ENCODE results near the gene CDC42SE1. TPM values are rescaled to one million over a fixed set of nuclear protein-coding genes. Genes with fewer than 3 reads are reported as not detected.

Gene CDC42SE1
- total RNA-seq, 1 experiment from 2014 or later = 60.8 TPM

GRCh38 chr1:151003180-151003579 is 56.2 kb downstream of the CDC42SE1 start:
- no peaks in the 10 kb centered on the region for H3K79me2 ChIP-seq (ENCODE audit: low read length)
- H3K36me3 ChIP-seq (ENCODE audit: low read depth, low read length) = no peaks in the 10 kb centered on the region
- no peaks in the 10 kb centered on the region for H3K9me2 ChIP-seq (replicated peaks; ENCODE audit: low read length)
- intact Hi-C loops (cut with micrococcal nuclease) = loop anchor here (10.0 kb wide), 1 partner anchor 378 kb away; the partner anchor contains the start of gene ENSA
- peaks cover 41% of the 10 kb centered on the region for H3K4me1 ChIP-seq (ENCODE audit: insufficient read depth, low read length)
- H3K9ac ChIP-seq (ENCODE audit: low read length) = no peak overlapping the region
- ChIA-PET POLR2A (ENCODE audit: unreplicated experiment) (no interaction called here), CTCF (no interaction called here)
- ATAC-seq (no peak), DNase-seq (no peak)
- H3K9me3 ChIP-seq (ENCODE audit: low read length) = no peaks in the 10 kb centered on the region
- peaks cover 6% of the 10 kb centered on the region for H3F3A ChIP-seq (ENCODE audit: low read length, unreplicated experiment)
- H4K20me1 ChIP-seq (ENCODE audit: low read length) = no peaks in the 10 kb centered on the region
- no peak overlapping the region for H2AFZ ChIP-seq (ENCODE audit: low read length)
- no TSS peak for BruUV-seq (replicated peaks)
- H3K4me3 ChIP-seq (ENCODE audit: low read length) = no peak overlapping the region
- H3K4me2 ChIP-seq (ENCODE audit: low read length) = no peak overlapping the region
- no peak for TF ChIP-seq EZH2 (IDR thresholded peaks at IDR 0.05; ENCODE audit: low read length, unreplicated experiment)
- no peak for TF ChIP-seq EZH2phosphoT487 (IDR thresholded peaks at IDR 0.05; ENCODE audit: borderline replicate concordance, low read length)
- no peak for TF ChIP-seq CTCF (conservative IDR thresholded peaks at IDR 0.05; ENCODE audit: low read depth, low read length)
- H3K27ac ChIP-seq (ENCODE audit: low read length) = no peak overlapping the region
- no peaks in the 10 kb centered on the region for H3K27me3 ChIP-seq (ENCODE audit: low read length)

- H3K9me3 ChIP-seq (ENCODE audit: low read length) = no peaks in the 10 kb centered on the region
- H3K4me2 ChIP-seq (ENCODE audit: low read length) = no peak overlapping the region
- POLR2A ChIA-PET (ENCODE audit: unreplicated experiment) = no interaction called here
- ATAC-seq (no peak), DNase-seq (no peak)
- no peaks in the 10 kb centered on the region for H3K9me2 ChIP-seq (replicated peaks; ENCODE audit: low read length)
- TF ChIP-seq EZH2 (IDR thresholded peaks at IDR 0.05; ENCODE audit: low read length, unreplicated experiment) = no peak
- TF ChIP-seq CTCF (conservative IDR thresholded peaks at IDR 0.05; ENCODE audit: low read depth, low read length) = no peak
- TF ChIP-seq EZH2phosphoT487 (IDR thresholded peaks at IDR 0.05; ENCODE audit: borderline replicate concordance, low read length) = no peak
- H3F3A ChIP-seq (ENCODE audit: low read length, unreplicated experiment) = peaks cover 3% of the 10 kb centered on the region
- intact Hi-C loops (cut with micrococcal nuclease) = loop anchor here (10.0 kb wide), 1 partner anchor 378 kb away; the partner anchor contains the start of gene ENSA
- H3K79me2 ChIP-seq (ENCODE audit: low read length) = no peaks in the 10 kb centered on the region
- no TSS peak for BruUV-seq (replicated peaks)
- peaks cover 40% of the 10 kb centered on the region for H3K4me1 ChIP-seq (ENCODE audit: insufficient read depth, low read length)
- CTCF ChIA-PET = no interaction called here
- H3K27ac ChIP-seq (ENCODE audit: low read length) = no peak overlapping the region
- no peaks in the 10 kb centered on the region for H3K36me3 ChIP-seq (ENCODE audit: low read depth, low read length)
- no peaks in the 10 kb centered on the region for H3K27me3 ChIP-seq (ENCODE audit: low read length)
- no peak overlapping the region for H3K4me3 ChIP-seq (ENCODE audit: low read length)
- H3K9ac ChIP-seq (ENCODE audit: low read length) = no peak overlapping the region
- no peaks in the 10 kb centered on the region for H4K20me1 ChIP-seq (ENCODE audit: low read length)
- no peak overlapping the region for H2AFZ ChIP-seq (ENCODE audit: low read length)
Measured at GRCh38 chr1:151002611-151003010, 56.8 kb downstream of the CDC42SE1 start.

GRCh38 chr1:151002051-151002450 is 57.4 kb downstream of the CDC42SE1 start:
- Histone ChIP-seq H3K4me1 (ENCODE audit: insufficient read depth, low read length) (peaks cover 35% of the 10 kb centered on the region), H3F3A (ENCODE audit: low read length, unreplicated experiment) (no peaks in the 10 kb centered on the region), H3K4me2 (ENCODE audit: low read length) (no peak overlapping the region), H3K79me2 (ENCODE audit: low read length) (no peaks in the 10 kb centered on the region), H3K4me3 (ENCODE audit: low read length) (no peak overlapping the region), H3K27ac (ENCODE audit: low read length) (no peak overlapping the region), H2AFZ (ENCODE audit: low read length) (no peak overlapping the region), H3K9me2 (replicated peaks; ENCODE audit: low read length) (no peaks in the 10 kb centered on the region), H3K9me3 (ENCODE audit: low read length) (no peaks in the 10 kb centered on the region), H4K20me1 (ENCODE audit: low read length) (no peaks in the 10 kb centered on the region), H3K36me3 (ENCODE audit: low read depth, low read length) (no peaks in the 10 kb centered on the region), H3K27me3 (ENCODE audit: low read length) (no peaks in the 10 kb centered on the region), H3K9ac (ENCODE audit: low read length) (no peak overlapping the region)
- no peak for TF ChIP-seq CTCF (conservative IDR thresholded peaks at IDR 0.05; ENCODE audit: low read depth, low read length)
- no peak for TF ChIP-seq EZH2phosphoT487 (IDR thresholded peaks at IDR 0.05; ENCODE audit: borderline replicate concordance, low read length)
- no peak for TF ChIP-seq EZH2 (IDR thresholded peaks at IDR 0.05; ENCODE audit: low read length, unreplicated experiment)
- CTCF ChIA-PET = no interaction called here
- POLR2A ChIA-PET (ENCODE audit: unreplicated experiment) = interaction anchor here (0.6 kb wide), 1 partner anchor 11 kb away, joined by 4 read pairs; no protein-coding TSS in a partner anchor
- DNase-seq (no peak), ATAC-seq (no peak)
- no TSS peak for BruUV-seq (replicated peaks)
- intact Hi-C loops (cut with micrococcal nuclease) = loop anchor here (10.0 kb wide), 1 partner anchor 377 kb away; the partner anchor contains the start of gene ENSA
